Activated T-cell treated with anti-CD3 and anti-CD28 coated beads, Interleukin-2, amount 50 U/mL, for 72 hours (primary cell): ENCODE measurements around the gene GGA1. TPM values are rescaled to one million over a fixed set of nuclear protein-coding genes. Genes with fewer than 3 reads are reported as not detected.
A peak's percentile ranks its signal among the peaks of the same experiment; 100 is the strongest.
"Not testable (repeated sequence)": the region's sequence is repeated elsewhere in the genome, so short reads cannot be mapped to it uniquely, and the experiment has no call there.

Source experiments
- ATAC-seq, 2 donors: fragments of 150-1000 bp; cut with Tn5 transposase; replicated peaks in 1 of 2; 2 replicates each; pipeline ENCODE4 v1.10.0; 2021; ENCODE audit warnings: moderate library complexity in 2 of 2, mild to moderate bottlenecking in 1 of 2
- DNase-seq, 2 donors: peaks; one replicate each; pipeline ENCODE4 v3.0.0; 2021 to 2022; ENCODE audit warnings: mixed read lengths in 1 of 2
- H3K27ac Mint-ChIP-seq: one replicate; pipeline ENCODE4 v1.8.0; 2022; ENCODE audit warnings: mild to moderate bottlenecking, moderate library complexity, mixed read lengths
- H3K27me3 Mint-ChIP-seq: one replicate; pipeline ENCODE4 v1.8.0; 2022; ENCODE audit warnings: low read depth, mixed read lengths
- H3K36me3 Mint-ChIP-seq, 2 donors: one replicate each; pipeline ENCODE4 v1.8.0; 2022; ENCODE audit warnings: mixed read lengths in 2 of 2, mild to moderate bottlenecking in 1 of 2; ENCODE audit not compliant: insufficient read depth in 2 of 2
- H3K4me1 Mint-ChIP-seq: one replicate; pipeline ENCODE4 v1.8.0; 2022; ENCODE audit warnings: low read depth, mixed read lengths
- H3K4me3 Mint-ChIP-seq, 2 donors: one replicate each; pipeline ENCODE4 v1.8.0; 2022; ENCODE audit warnings: mild to moderate bottlenecking in 2 of 2, mixed read lengths in 2 of 2, moderate library complexity in 2 of 2
- H3K9me3 Mint-ChIP-seq, 2 donors: one replicate each; pipeline ENCODE4 v1.8.0; 2022; ENCODE audit warnings: mixed read lengths in 2 of 2
- total RNA-seq, 2 donors: library from RNA; stranded (reverse); gene quantifications; one replicate each; pipeline ENCODE4 v1.2.3, GENCODE V29; 2022

The GGA1 gene
- total RNA-seq, 2 donors from 2014 or later = 81.5 to 96.2 TPM

GRCh38 chr22:37607935-37608476, 628 bp upstream of the GGA1 start:
- DNase-seq = no peak
- no peaks in the 10 kb centered on the region for H3K27me3 Mint-ChIP-seq
- peaks cover 3 to 4% of the 10 kb centered on the region in 2 donors for H3K36me3 Mint-ChIP-seq
- peaks cover 52% of the 10 kb centered on the region for H3K4me1 Mint-ChIP-seq
- peaks cover 0 to 2% of the 10 kb centered on the region in 2 donors for H3K9me3 Mint-ChIP-seq
- peak in 1 of 2 donors; percentile 2 for ATAC-seq
- peak overlapping the region; percentile 97 for H3K27ac Mint-ChIP-seq
- peak overlapping the region; percentile 88 to 90 for H3K4me3 Mint-ChIP-seq

- ATAC-seq (no peak), DNase-seq (peak in 1 of 2 donors; percentile 6)
- Mint-ChIP-seq H3K4me1 (peaks cover 47% of the 10 kb centered on the region), H3K27me3 (no peaks in the 10 kb centered on the region), H3K9me3 (peaks cover 0 to 2% of the 10 kb centered on the region in 2 donors), H3K27ac (peak overlapping the region; percentile 71), H3K4me3 (peak overlapping the region; percentile 88 to 90), H3K36me3 (peaks cover 3 to 4% of the 10 kb centered on the region in 2 donors)
Observed at GRCh38 chr22:37609240-37610152, 862 bp downstream of the GGA1 start.

DNA sequence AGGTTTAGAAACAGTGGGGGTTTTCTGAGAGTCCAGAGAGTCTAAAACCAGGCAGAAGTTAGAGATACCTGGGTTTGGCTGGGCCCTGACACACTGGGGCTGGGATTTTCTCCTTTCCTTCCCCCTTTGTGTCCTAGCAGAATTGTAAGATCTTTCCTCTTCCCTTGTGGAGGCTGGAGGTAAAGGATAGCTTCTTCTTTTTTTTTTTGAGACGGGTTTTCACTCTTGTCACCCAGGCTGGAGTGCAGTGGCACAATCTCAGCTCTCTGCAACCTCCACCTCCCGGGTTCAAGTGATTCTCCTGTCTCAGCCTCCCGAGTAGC, 1.5 kb downstream of the GGA1 start:
- Mint-ChIP-seq H3K4me3 (peak overlapping the region; percentile 88 to 90), H3K27ac (peak overlapping the region; percentile 54), H3K4me1 (peaks cover 42% of the 10 kb centered on the region)
- not testable (repeated sequence) for H3K9me3 Mint-ChIP-seq, H3K36me3 Mint-ChIP-seq, H3K27me3 Mint-ChIP-seq, ATAC-seq, DNase-seq

DNA sequence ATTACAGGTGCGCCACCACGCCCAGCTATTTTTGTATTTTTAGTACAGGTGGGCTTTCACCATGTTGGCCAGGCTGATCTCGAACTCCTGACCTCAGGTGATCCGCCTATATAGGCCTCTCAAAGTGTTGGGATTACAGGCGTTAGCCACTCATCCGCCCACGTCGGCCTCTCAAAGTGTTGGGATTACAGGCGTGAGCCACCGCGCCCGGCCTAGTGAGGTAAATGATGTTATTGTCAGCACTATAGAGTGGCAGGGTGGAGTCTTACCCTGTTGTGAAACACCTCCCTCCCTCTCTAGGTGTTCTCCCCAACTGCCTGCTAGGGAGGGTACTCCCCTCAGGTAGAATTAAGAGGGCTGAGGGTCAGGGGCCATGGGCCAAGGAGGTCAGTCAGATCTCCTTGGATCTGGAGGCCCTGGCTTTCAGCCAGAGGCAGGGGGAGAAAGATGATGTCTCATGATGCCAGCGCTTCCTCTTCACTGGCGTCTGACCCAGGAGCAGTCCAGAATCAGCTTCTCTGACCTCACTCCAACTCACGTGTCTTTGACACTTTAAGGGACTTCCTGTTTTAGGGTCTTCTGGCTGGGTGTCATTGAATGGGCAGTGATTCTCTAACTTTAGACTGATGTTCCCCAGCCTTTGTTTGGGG, 2.0 kb downstream of the GGA1 start:
- Mint-ChIP-seq H3K9me3 (peaks cover 0 to 2% of the 10 kb centered on the region in 2 donors), H3K27ac (no peak overlapping the region), H3K4me3 (peak overlapping the region; percentile 88 to 90), H3K36me3 (peaks cover 4 to 6% of the 10 kb centered on the region in 2 donors), H3K27me3 (no peaks in the 10 kb centered on the region), H3K4me1 (peaks cover 37% of the 10 kb centered on the region)
- DNase-seq (no peak), ATAC-seq (no peak)

DNA sequence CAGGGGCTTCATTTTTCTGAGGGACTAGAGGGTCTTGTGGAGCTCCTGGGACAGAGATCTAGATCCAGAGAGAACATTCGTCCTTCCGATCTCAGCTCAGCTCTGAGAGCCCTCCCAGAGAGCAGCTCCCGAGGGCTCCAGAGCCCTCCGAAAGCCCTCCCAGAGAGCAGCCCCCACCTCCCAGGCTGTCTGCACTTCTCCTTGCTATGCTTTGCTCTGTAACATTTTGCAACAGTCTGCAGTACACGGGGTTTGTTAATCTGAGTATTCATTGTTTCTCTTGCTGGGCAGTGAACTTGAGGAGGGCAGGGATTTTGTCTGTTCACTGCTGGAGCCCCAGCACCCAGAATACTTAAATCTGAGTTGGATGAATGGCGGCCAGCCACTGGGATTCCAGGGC, 2.6 kb downstream of the GGA1 start:
- peaks cover 0 to 2% of the 10 kb centered on the region in 2 donors for H3K9me3 Mint-ChIP-seq
- DNase-seq = no peak
- no peak overlapping the region for H3K27ac Mint-ChIP-seq
- no peak for ATAC-seq
- H3K4me3 Mint-ChIP-seq = peak overlapping the region in 1 of 2 donors; percentile 18
- peaks cover 34% of the 10 kb centered on the region for H3K4me1 Mint-ChIP-seq
- peaks cover 4 to 6% of the 10 kb centered on the region in 2 donors for H3K36me3 Mint-ChIP-seq
- no peaks in the 10 kb centered on the region for H3K27me3 Mint-ChIP-seq

DNA sequence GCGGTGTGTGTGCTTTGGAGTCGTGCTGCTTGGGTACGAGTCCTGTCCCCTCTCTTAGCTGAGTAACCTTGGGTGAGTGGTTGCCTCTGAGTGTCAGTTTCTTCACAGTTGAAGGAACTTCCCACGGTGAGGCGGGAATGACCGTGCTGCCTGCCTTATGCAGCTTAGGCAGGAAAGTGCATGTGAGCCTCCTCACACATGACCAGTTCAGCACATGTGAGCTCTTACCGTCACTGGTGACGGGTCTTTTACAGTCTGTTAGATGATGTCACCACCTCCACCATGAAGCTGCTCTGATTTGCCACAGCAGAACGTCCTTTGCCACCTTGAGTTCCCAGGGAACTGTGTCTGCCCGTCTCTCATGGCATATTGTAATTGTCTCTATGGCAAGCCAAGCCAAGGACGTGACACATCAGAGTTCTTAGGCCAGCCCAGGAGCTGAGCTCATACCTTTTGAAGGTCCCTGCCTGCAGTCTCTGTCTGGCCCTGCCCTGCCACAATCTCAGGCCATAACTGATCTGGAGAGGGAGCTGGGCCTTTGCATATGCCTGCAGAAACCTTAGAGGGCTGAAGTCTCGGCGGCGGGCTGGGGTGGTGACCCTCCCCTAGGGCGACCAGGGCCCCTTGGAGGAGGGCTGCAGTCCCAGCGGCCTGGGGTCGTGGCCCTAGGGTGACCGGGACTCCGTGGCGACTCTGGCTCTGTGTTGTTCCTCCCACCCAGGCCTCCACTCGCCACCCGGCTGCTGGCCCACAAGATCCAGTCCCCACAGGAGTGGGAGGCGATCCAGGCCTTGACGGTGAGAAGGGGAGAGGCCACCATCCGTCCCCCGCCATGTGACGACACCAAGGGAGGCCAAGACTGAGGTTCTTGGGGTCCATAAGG, 7.8 kb downstream of the GGA1 start:
- DNase-seq (no peak), ATAC-seq (no peak)
- H3K4me1 Mint-ChIP-seq = no peaks in the 10 kb centered on the region
- H3K27ac Mint-ChIP-seq = no peak overlapping the region
- no peaks in the 10 kb centered on the region for H3K9me3 Mint-ChIP-seq
- peaks cover 0 to 3% of the 10 kb centered on the region in 2 donors for H3K36me3 Mint-ChIP-seq
- no peak overlapping the region for H3K4me3 Mint-ChIP-seq
- no peaks in the 10 kb centered on the region for H3K27me3 Mint-ChIP-seq

DNA sequence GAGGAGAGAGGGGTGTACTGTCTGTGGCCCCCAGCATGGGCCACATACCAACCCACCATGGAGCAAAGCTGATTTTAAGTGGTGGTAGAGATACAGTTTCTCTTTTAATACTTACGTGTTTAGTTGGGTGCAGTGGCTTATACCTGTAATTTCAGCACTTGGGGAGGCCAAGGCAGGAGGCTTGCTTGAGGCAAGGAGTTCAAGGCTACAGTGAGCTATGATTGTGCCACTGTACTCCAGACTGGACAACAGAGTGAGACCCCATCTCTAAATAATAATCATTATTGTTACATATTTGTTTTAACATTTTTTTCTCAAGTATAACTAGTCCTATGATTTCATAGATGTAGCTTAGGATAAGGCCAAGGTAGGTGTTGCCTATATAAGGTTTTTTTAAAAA, 8.8 kb downstream of the GGA1 start:
- Mint-ChIP-seq H3K4me1 (no peaks in the 10 kb centered on the region), H3K9me3 (no peaks in the 10 kb centered on the region), H3K36me3 (peaks cover 0 to 3% of the 10 kb centered on the region in 2 donors), H3K4me3 (no peak overlapping the region), H3K27ac (no peak overlapping the region), H3K27me3 (no peaks in the 10 kb centered on the region)
- no peak for DNase-seq
- ATAC-seq = no peak

DNA sequence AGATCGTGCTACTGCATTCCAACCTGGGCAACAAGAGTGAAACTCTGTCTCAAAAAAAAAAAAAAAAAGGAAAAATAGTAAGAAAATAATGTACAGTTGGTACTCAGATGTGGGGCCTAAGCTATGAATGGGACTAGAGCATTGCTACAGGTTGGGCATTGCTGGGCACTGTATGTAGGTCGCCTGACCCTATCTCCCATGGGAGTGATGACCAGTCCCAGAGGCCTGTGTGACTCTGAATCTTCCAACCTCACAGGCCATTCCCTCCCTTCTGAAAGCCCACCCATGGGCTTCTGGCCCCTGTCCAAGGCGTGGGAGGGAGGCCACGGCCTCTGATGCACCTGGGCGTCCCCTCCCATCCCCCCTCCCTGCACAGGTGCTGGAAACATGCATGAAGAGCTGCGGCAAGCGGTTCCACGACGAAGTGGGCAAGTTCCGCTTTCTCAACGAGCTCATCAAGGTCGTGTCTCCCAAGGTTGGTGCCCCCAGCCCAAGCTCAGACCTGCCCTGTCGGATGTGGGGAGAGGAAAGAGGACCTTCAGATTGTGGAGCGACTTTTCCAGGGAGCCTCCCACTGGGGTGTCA, 9.5 kb downstream of the GGA1 start:
- no peaks in the 10 kb centered on the region for H3K9me3 Mint-ChIP-seq
- DNase-seq (no peak), ATAC-seq (no peak)
- H3K4me1 Mint-ChIP-seq = no peaks in the 10 kb centered on the region
- peaks cover 0 to 3% of the 10 kb centered on the region in 2 donors for H3K36me3 Mint-ChIP-seq
- H3K27me3 Mint-ChIP-seq = no peaks in the 10 kb centered on the region
- H3K27ac Mint-ChIP-seq = no peak overlapping the region
- no peak overlapping the region for H3K4me3 Mint-ChIP-seq

GRCh38 chr22:37618674-37619073, 10.0 kb downstream of the GGA1 start:
- Mint-ChIP-seq H3K36me3 (peaks cover 0 to 4% of the 10 kb centered on the region in 2 donors), H3K9me3 (no peaks in the 10 kb centered on the region), H3K4me3 (no peak overlapping the region), H3K4me1 (peaks cover 3% of the 10 kb centered on the region), H3K27ac (no peak overlapping the region), H3K27me3 (no peaks in the 10 kb centered on the region)
- DNase-seq (no peak), ATAC-seq (no peak)

DNA sequence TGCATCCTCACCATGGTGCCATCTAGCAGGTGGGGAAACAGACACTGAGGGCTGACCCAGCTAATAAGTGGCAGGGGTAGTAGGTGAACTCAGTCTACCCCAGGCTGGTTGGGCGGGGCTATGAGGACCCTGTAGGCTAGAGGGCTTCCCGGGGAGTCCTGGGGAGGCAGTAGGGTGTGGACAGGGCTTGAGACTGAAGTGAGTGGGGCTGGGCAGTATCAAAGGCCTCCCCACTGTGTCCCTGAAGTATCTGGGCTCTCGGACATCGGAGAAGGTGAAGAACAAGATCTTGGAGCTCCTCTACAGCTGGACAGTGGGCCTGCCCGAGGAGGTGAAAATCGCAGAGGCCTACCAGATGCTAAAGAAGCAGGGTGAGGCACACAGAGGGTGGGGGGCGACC, 11.4 kb downstream of the GGA1 start:
- no peaks in the 10 kb centered on the region for H3K9me3 Mint-ChIP-seq
- DNase-seq (no peak), ATAC-seq (no peak)
- H3K4me1 Mint-ChIP-seq = peaks cover 13% of the 10 kb centered on the region
- H3K27me3 Mint-ChIP-seq = no peaks in the 10 kb centered on the region
- no peak overlapping the region for H3K27ac Mint-ChIP-seq
- peaks cover 0 to 2% of the 10 kb centered on the region in 2 donors for H3K36me3 Mint-ChIP-seq
- H3K4me3 Mint-ChIP-seq = no peak overlapping the region

DNA sequence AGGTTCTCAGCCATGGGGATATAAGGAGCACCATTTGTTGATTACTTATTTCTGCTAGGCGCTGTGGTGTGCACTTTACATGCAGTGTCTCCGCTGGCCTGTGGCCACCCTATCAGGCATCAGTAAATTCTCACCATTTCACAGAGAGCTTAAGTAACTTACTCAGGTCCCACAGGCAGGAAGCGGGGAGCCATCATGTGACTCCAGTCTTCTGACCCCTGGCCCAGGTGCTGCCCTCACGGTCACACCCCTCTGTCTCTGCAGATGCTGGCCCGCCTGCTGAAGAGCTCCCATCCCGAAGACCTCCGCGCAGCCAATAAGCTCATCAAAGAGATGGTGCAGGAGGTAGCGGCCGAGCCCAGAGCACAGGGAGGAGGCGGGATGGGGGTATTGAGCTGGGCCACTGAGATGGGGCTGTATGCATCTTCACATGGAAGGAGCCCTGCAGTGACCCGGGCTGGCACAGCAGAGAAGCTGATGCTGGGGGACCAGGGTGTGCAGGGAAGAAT, 12.8 kb downstream of the GGA1 start:
- H3K27me3 Mint-ChIP-seq = no peaks in the 10 kb centered on the region
- H3K36me3 Mint-ChIP-seq = peaks cover 0 to 2% of the 10 kb centered on the region in 2 donors
- no peak overlapping the region for H3K27ac Mint-ChIP-seq
- DNase-seq = no peak
- H3K4me1 Mint-ChIP-seq = peaks cover 27% of the 10 kb centered on the region
- no peaks in the 10 kb centered on the region for H3K9me3 Mint-ChIP-seq
- H3K4me3 Mint-ChIP-seq = no peak overlapping the region
- no peak for ATAC-seq
